Measurements from ENCODE around the gene RAB3B.

GRCh38 chr1:51858892-51859291, 131.6 kb downstream of the RAB3B start:
- TF ChIP-seq CTCF (IDR thresholded peaks at IDR 0.05; ENCODE audit: low read length) (no peak), EZH2 (IDR thresholded peaks at IDR 0.05; ENCODE audit: borderline replicate concordance, low read length) (no peak)
